ENCODE results near the gene MCHR2.

MCHR2 gene

GRCh38 chr6:100023798-100024197, 29.8 kb upstream of the MCHR2 start:
- Histone ChIP-seq H3K79me2 (ENCODE audit: control insufficient read depth, low read length) (no peaks in the 10 kb centered on the region), H3F3A (ENCODE audit: control insufficient read depth, insufficient read depth) (no peaks in the 10 kb centered on the region), H3K27ac (ENCODE audit: low read depth, low read length) (no peak overlapping the region), H3K9me3 (ENCODE audit: control insufficient read depth, insufficient read depth, low read length) (no peaks in the 10 kb centered on the region), H3K4me2 (ENCODE audit: low read length) (no peak overlapping the region), H3K4me1 (ENCODE audit: control insufficient read depth, low read length) (no peaks in the 10 kb centered on the region), H3K4me3 (ENCODE audit: low read length) (no peak overlapping the region), H3K27me3 (ENCODE audit: control insufficient read depth, low read length) (no peaks in the 10 kb centered on the region), H3K9me2 (replicated peaks; ENCODE audit: control insufficient read depth, low read length) (no peaks in the 10 kb centered on the region), H3K36me3 (ENCODE audit: control insufficient read depth, low read length) (no peaks in the 10 kb centered on the region), H4K20me1 (ENCODE audit: control insufficient read depth, insufficient read depth, low read depth, low read length) (no peaks in the 10 kb centered on the region)
- no peak for TF ChIP-seq CTCF (IDR thresholded peaks at IDR 0.05; ENCODE audit: low read depth, low read length, poor library complexity, severe bottlenecking)
- no peak for TF ChIP-seq EZH2phosphoT487 (IDR thresholded peaks at IDR 0.05; ENCODE audit: borderline replicate concordance, low read length)

- Histone ChIP-seq H3K4me1 (ENCODE audit: control insufficient read depth, low read length) (no peaks in the 10 kb centered on the region), H4K20me1 (ENCODE audit: control insufficient read depth, insufficient read depth, low read depth, low read length) (no peaks in the 10 kb centered on the region), H3F3A (ENCODE audit: control insufficient read depth, insufficient read depth) (no peaks in the 10 kb centered on the region), H3K27ac (ENCODE audit: low read depth, low read length) (no peak overlapping the region), H3K4me3 (ENCODE audit: low read length) (no peak overlapping the region), H3K4me2 (ENCODE audit: low read length) (no peak overlapping the region), H3K9me2 (replicated peaks; ENCODE audit: control insufficient read depth, low read length) (no peaks in the 10 kb centered on the region), H3K36me3 (ENCODE audit: control insufficient read depth, low read length) (no peaks in the 10 kb centered on the region), H3K79me2 (ENCODE audit: control insufficient read depth, low read length) (no peaks in the 10 kb centered on the region), H3K9me3 (ENCODE audit: control insufficient read depth, insufficient read depth, low read length) (no peaks in the 10 kb centered on the region), H3K27me3 (ENCODE audit: control insufficient read depth, low read length) (no peaks in the 10 kb centered on the region)
- no peak for TF ChIP-seq CTCF (IDR thresholded peaks at IDR 0.05; ENCODE audit: low read depth, low read length, poor library complexity, severe bottlenecking)
- TF ChIP-seq EZH2phosphoT487 (IDR thresholded peaks at IDR 0.05; ENCODE audit: borderline replicate concordance, low read length): no peak
These were observed 28.8 kb upstream of the MCHR2 start for GRCh38 chr6:100022847-100023246.

- no peak for TF ChIP-seq EZH2phosphoT487 (IDR thresholded peaks at IDR 0.05; ENCODE audit: borderline replicate concordance, low read length)
- TF ChIP-seq CTCF (IDR thresholded peaks at IDR 0.05; ENCODE audit: low read depth, low read length, poor library complexity, severe bottlenecking): no peak
- H4K20me1 ChIP-seq (ENCODE audit: control insufficient read depth, insufficient read depth, low read depth, low read length): no peaks in the 10 kb centered on the region
These were observed 14.8 kb upstream of the MCHR2 start for GRCh38 chr6:100008857-100009256.

More at GRCh38 chr6:100008857-100009256, 14.8 kb upstream of the MCHR2 start:
- Histone ChIP-seq H3K4me1 (ENCODE audit: control insufficient read depth, low read length) (no peaks in the 10 kb centered on the region), H3F3A (ENCODE audit: control insufficient read depth, insufficient read depth) (no peaks in the 10 kb centered on the region), H3K4me2 (ENCODE audit: low read length) (no peak overlapping the region), H3K36me3 (ENCODE audit: control insufficient read depth, low read length) (no peaks in the 10 kb centered on the region), H3K9me2 (replicated peaks; ENCODE audit: control insufficient read depth, low read length) (no peaks in the 10 kb centered on the region), H3K79me2 (ENCODE audit: control insufficient read depth, low read length) (no peaks in the 10 kb centered on the region), H3K9me3 (ENCODE audit: control insufficient read depth, insufficient read depth, low read length) (no peaks in the 10 kb centered on the region), H3K27ac (ENCODE audit: low read depth, low read length) (no peak overlapping the region), H3K4me3 (ENCODE audit: low read length) (no peak overlapping the region), H3K27me3 (ENCODE audit: control insufficient read depth, low read length) (no peaks in the 10 kb centered on the region; the same call in 1 of the 2 replicates)

All from DOHH2 (cell line).